Cardiac muscle cell (in vitro differentiated cells and primary cell): ENCODE data around the gene ITGA1. TPM values are rescaled to one million over a fixed set of nuclear protein-coding genes. Genes with fewer than 3 reads are reported as not detected.

Experiments used
- DNase-seq, 2 donors: peaks; one replicate each; pipeline versions ENCODE4 v3.0.0 to v3.0.0-alpha.2; 2010 to 2017; ENCODE audit warnings: low read depth in 1 of 2, low spot score in 1 of 2
- H3K27ac ChIP-seq: fragments of 200-600 bp; sonication (generic); 2 replicates; pipeline ENCODE4 v1.5.1; 2016
- H3K27me3 ChIP-seq: fragments of 200-600 bp; sonication (generic); 2 replicates; pipeline ENCODE4 v1.6.0; 2016; ENCODE audit warnings: control low read depth
- H3K36me3 ChIP-seq: fragments of 200-600 bp; sonication (generic); 2 replicates; pipeline ENCODE4 v1.5.1; 2016; ENCODE audit warnings: control low read depth
- H3K4me1 ChIP-seq: fragments of 200-600 bp; sonication (generic); 2 replicates; pipeline ENCODE4 v1.8.1; 2017; ENCODE audit warnings: low read depth, mild to moderate bottlenecking, mixed run types
- H3K4me3 ChIP-seq: fragments of 200-600 bp; sonication (generic); 2 replicates; pipeline ENCODE4 v1.5.1; 2016; ENCODE audit warnings: mild to moderate bottlenecking
- H3K9me3 ChIP-seq: fragments of 200-600 bp; sonication (generic); 2 replicates; pipeline ENCODE4 v1.5.1; 2017; ENCODE audit warnings: low read depth, mild to moderate bottlenecking, control low read depth
- CTCF ChIP-seq: IDR thresholded peaks from 2 replicates; pipeline ENCODE4 v1.5.1; 2012; ENCODE audit warnings: low read depth, mild to moderate bottlenecking, low read length
- polyA plus RNA-seq: library from polyadenylated mRNA; unstranded; fragments of >200 nt; fragmentation: Nextera tagmentation; extraction: Ambion mirVana; gene quantifications from 2 replicates; pipeline ENCODE4 v1.2.1, GENCODE V29; 2016
- total RNA-seq: library from RNA; depleted of rRNA; stranded (reverse); fragments of >200 nt; gene quantifications from 2 replicates; pipeline ENCODE4 v1.2.3, GENCODE V29; 2016

The ITGA1 gene
- total and polyA plus RNA-seq, 2 experiments from 2014 or later: 2.9 to 7.3 TPM

- Histone ChIP-seq H3K27ac (no peak overlapping the region), H3K27me3 (no peaks in the 10 kb centered on the region), H3K36me3 (no peaks in the 10 kb centered on the region), H3K9me3 (no peaks in the 10 kb centered on the region), H3K4me3 (no peak overlapping the region), H3K4me1 (no peaks in the 10 kb centered on the region)
- peak; percentile 18 for TF ChIP-seq CTCF
- peak in 1 of 2 donors; percentile 42 for DNase-seq
Observed at GRCh38 chr5:52920929-52921328, 133.2 kb downstream of the ITGA1 start.

GRCh38 chr5:52922384-52922783, 134.7 kb downstream of the ITGA1 start:
- DNase-seq: peak in 1 of 2 donors; percentile 90

GRCh38 chr5:52924456-52924855, 136.7 kb downstream of the ITGA1 start:
- Histone ChIP-seq H3K9me3 (no peaks in the 10 kb centered on the region), H3K27me3 (no peaks in the 10 kb centered on the region), H3K36me3 (no peaks in the 10 kb centered on the region), H3K4me3 (no peak overlapping the region), H3K4me1 (no peaks in the 10 kb centered on the region), H3K27ac (no peak overlapping the region)
- DNase-seq: no peak
- TF ChIP-seq CTCF: no peak

More at GRCh38 chr5:52922384-52922783, 134.7 kb downstream of the ITGA1 start:
- Histone ChIP-seq H3K27me3 (no peaks in the 10 kb centered on the region), H3K4me3 (no peak overlapping the region), H3K4me1 (no peaks in the 10 kb centered on the region), H3K9me3 (no peaks in the 10 kb centered on the region), H3K27ac (no peak overlapping the region), H3K36me3 (no peaks in the 10 kb centered on the region)
- TF ChIP-seq CTCF: peak; percentile 12

- DNase-seq: peak in 1 of 2 donors; percentile 53
- H3K4me1 ChIP-seq: no peaks in the 10 kb centered on the region
- no peaks in the 10 kb centered on the region for H3K9me3 ChIP-seq
- no peak overlapping the region for H3K4me3 ChIP-seq
- H3K27me3 ChIP-seq: no peaks in the 10 kb centered on the region
- TF ChIP-seq CTCF: no peak
- no peaks in the 10 kb centered on the region for H3K36me3 ChIP-seq
- no peak overlapping the region for H3K27ac ChIP-seq
Observed at GRCh38 chr5:52925001-52925400, 137.3 kb downstream of the ITGA1 start.

GRCh38 chr5:52928689-52929088, 141.0 kb downstream of the ITGA1 start:
- no peak for TF ChIP-seq CTCF
- Histone ChIP-seq H3K4me1 (no peaks in the 10 kb centered on the region), H3K36me3 (no peaks in the 10 kb centered on the region), H3K9me3 (no peaks in the 10 kb centered on the region), H3K27ac (no peak overlapping the region), H3K27me3 (no peaks in the 10 kb centered on the region), H3K4me3 (no peak overlapping the region)
- no peak for DNase-seq

- no peak overlapping the region for H3K27ac ChIP-seq
- no peak overlapping the region for H3K4me3 ChIP-seq
- no peaks in the 10 kb centered on the region for H3K36me3 ChIP-seq
- H3K4me1 ChIP-seq: no peaks in the 10 kb centered on the region
- no peak for DNase-seq
- no peak for TF ChIP-seq CTCF
- H3K27me3 ChIP-seq: no peaks in the 10 kb centered on the region
- no peaks in the 10 kb centered on the region for H3K9me3 ChIP-seq
Observed at GRCh38 chr5:52938226-52938625, 150.5 kb downstream of the ITGA1 start.
